GM12872 (cell line): ENCODE data around the gene KCNK3.

Experiments used
- TF ChIP-seq, protein P1 (sequence below): IDR thresholded peaks from 3 replicates; pipeline ENCODE4 v1.5.1; 2011; ENCODE audit warnings: low read depth, mild to moderate bottlenecking, low read length, moderate library complexity; ENCODE audit not compliant: insufficient read depth

KCNK3 gene

DNA sequence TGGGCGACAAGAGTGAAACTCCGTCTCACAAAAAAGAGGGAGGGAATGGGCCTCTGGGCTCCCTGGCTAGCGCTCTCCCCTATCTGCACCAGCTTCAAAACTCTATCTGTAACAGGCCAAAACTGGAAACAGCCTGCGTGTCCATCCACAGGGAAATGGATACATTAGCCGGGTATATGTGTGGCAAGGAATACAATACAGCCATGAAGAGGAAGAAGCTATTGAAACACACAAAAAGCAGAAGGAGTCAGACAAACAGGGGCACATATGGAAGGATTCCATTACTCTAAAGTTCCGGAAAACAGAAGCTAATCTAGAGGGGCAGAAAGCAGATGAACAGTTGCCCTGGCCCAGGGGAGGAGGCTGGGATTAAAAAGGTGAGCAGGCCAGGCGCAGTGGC is 47.0 kb downstream of the KCNK3 start:
- TF ChIP-seq, protein P1, sequence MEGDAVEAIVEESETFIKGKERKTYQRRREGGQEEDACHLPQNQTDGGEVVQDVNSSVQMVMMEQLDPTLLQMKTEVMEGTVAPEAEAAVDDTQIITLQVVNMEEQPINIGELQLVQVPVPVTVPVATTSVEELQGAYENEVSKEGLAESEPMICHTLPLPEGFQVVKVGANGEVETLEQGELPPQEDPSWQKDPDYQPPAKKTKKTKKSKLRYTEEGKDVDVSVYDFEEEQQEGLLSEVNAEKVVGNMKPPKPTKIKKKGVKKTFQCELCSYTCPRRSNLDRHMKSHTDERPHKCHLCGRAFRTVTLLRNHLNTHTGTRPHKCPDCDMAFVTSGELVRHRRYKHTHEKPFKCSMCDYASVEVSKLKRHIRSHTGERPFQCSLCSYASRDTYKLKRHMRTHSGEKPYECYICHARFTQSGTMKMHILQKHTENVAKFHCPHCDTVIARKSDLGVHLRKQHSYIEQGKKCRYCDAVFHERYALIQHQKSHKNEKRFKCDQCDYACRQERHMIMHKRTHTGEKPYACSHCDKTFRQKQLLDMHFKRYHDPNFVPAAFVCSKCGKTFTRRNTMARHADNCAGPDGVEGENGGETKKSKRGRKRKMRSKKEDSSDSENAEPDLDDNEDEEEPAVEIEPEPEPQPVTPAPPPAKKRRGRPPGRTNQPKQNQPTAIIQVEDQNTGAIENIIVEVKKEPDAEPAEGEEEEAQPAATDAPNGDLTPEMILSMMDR, result no peak

DNA sequence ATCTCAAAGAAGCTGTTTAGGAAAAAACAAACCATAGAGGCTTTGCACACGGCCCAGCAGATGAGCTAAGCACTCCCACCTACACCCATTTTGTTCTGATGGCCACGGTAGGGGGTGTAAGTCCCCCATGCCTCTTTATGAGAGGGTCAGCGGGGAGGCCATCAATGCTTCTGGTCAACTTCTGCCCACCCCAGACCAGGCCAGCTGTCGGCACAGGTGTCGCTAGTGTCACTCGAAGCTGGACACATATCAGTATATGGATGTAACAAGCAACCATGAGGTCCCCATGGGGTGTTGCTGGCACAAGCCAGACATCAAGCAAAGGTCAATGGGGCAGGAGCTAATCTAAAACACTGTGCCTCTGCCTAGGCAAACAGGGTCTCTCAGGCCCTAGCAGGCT is 47.8 kb downstream of the KCNK3 start:
- TF ChIP-seq, protein P1, result no peak

GRCh38 chr2:26740890-26741302 is 48.4 kb downstream of the KCNK3 start:
- TF ChIP-seq, protein P1, result peak; percentile 24; the same call in 2 of the 3 replicates

DNA sequence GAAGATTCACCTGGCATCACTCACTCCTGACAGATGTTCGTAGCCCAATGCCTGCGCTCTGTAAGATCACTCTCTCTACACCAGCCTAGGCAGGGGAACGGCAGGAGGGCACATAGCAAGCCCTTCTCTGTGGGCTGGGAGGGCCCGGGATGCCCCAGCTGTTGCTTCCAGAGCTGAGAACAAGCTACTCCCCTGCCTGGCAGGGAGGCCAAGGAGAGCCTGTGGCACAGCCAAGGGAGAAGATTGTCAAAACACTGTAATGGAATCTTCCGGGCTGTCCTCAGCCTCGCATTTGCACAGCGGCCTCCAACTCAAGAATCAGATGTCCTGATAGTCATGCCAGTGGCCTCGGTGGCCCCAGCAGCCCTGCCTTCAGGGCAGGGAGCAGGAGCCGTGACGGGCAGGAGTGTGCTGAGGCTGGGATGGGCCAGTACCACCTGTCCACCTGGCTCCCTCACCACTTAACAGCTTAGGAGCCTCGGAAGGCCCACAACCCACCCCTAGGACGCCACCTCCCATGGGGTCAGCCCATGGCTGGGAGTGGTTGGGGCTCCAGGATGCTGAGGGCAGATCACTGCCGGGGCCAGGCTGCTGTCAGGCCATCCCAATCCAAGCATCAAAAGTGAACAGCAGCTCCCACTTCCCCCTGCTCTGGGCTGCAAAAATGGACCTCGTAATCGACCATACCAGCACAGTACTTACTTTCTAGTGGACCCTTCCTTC is 49.7 kb downstream of the KCNK3 start:
- TF ChIP-seq, protein P1, result no peak

GRCh38 chr2:26743852-26744251 is 51.3 kb downstream of the KCNK3 start:
- TF ChIP-seq, protein P1, result no peak

- TF ChIP-seq, protein P1, result no peak
Observed at GRCh38 chr2:26744953-26745352, 52.4 kb downstream of the KCNK3 start.

DNA sequence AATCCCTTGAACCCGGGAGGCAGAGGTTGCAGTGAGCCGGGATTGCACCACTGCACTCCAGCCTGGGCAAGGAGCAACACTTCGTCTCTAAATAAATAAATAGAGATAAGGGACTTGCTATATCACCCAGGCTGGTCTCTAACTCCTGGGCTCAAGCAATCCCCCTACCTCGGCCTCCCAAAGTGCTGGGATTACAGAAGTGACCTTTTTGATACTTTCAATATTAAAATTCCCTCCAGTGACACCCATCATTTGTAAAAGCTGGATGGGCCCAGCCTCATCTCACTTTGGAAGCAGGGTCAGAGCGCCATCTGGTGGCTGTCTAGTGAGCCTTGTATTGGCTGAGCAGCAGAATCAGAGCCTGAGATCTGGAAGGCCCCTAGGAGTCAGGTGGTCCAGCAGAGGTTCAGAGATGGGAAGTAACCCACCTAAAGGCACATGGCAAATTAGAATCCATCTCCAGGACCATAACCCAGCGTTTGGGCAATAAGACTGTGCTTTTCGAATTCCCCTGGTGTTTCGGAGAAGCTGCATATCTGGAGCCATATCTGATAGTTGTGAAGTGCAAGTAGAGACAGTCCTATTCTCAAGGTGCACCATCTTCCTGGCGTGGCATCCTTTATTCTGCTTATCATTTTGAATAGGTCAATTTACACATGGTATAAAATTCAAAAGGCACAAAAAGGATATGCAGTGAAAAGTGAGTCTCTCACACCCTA is 53.2 kb downstream of the KCNK3 start:
- TF ChIP-seq, protein P1, result peak; percentile 92
